ENCODE measurements around the gene SLC7A1. TPM values are rescaled to one million over a fixed set of nuclear protein-coding genes. Genes with fewer than 3 reads are reported as not detected.

SLC7A1 gene
- 25.4 to 31.3 TPM (median 30.9 TPM) in 5 replicates for total RNA-seq (2022; extraction: Qiagen RNA extraction; ENCODE audit: low read depth)

GRCh38 chr13:29595380-29596063 lies at the start of gene SLC7A1:
Gene SLC7A1 (minus strand): TSS chr13:29595688. CDS start chr13:29536188, 59,500 bp downstream.

All from A549 treated with GW870086 at 1 μM for 4 hours (cell line).